SW 1271 (cell line): Measurements from ENCODE around the gene FOXC1.

Experiments
- DNase-seq, 2 experiments: peaks; one replicate each; lab custom pipeline; 2025; lab: John Stamatoyannopoulos, UW

FOXC1 gene

GRCh38 chr6:1643830-1644445, 34.2 kb downstream of the FOXC1 start:
- DNase-seq: no peak

- no peak for DNase-seq
These were observed 34.9 kb downstream of the FOXC1 start for GRCh38 chr6:1644516-1645060.

GRCh38 chr6:1645466-1646185, 35.9 kb downstream of the FOXC1 start:
- DNase-seq: no peak

- DNase-seq: no peak
These were observed 41.6 kb downstream of the FOXC1 start for GRCh38 chr6:1651362-1651761.

GRCh38 chr6:1652842-1653241, 43.1 kb downstream of the FOXC1 start:
- no peak for DNase-seq

- DNase-seq: no peak
These were observed 44.3 kb downstream of the FOXC1 start for GRCh38 chr6:1654054-1654453.

GRCh38 chr6:1657116-1657770, 47.5 kb downstream of the FOXC1 start:
- no peak for DNase-seq

GRCh38 chr6:1657771-1658165, 48.1 kb downstream of the FOXC1 start:
- DNase-seq: no peak

- no peak for DNase-seq
These were observed 48.7 kb downstream of the FOXC1 start for GRCh38 chr6:1658212-1659005.

GRCh38 chr6:1659816-1660215, 50.1 kb downstream of the FOXC1 start:
- no peak for DNase-seq

- DNase-seq: no peak
These were observed 52.8 kb downstream of the FOXC1 start for GRCh38 chr6:1662534-1662933.
